NB4 (cell line): ENCODE results near the gene NEO1.

Experiments
- DNase-seq: peaks from one replicate; pipeline ENCODE4 v3.0.0; 2010; ENCODE audit warnings: low read depth
- H3K4me3 ChIP-seq: one replicate; pipeline ENCODE4 v1.5.1; 2011; ENCODE audit warnings: mild to moderate bottlenecking, low read depth, low read length, moderate library complexity
- MYC ChIP-seq: IDR thresholded peaks from 2 replicates; pipeline ENCODE4 v1.6.1; 2011; ENCODE audit warnings: low read depth, low read length
- POLR2A ChIP-seq: IDR thresholded peaks from 2 replicates; pipeline ENCODE4 v1.6.1; 2011; ENCODE audit warnings: mild to moderate bottlenecking; ENCODE audit not compliant: insufficient read length; ENCODE audit errors: extremely low read depth
- TF ChIP-seq, protein P1 (sequence below): IDR thresholded peaks from 2 replicates; pipeline ENCODE4 v1.6.1; 2011; ENCODE audit warnings: low read depth, low read length
- TF ChIP-seq, protein P2 (sequence below): IDR thresholded peaks from one replicate; pipeline ENCODE4 v1.5.1; 2012; ENCODE audit warnings: low read depth, low read length

The NEO1 gene

DNA sequence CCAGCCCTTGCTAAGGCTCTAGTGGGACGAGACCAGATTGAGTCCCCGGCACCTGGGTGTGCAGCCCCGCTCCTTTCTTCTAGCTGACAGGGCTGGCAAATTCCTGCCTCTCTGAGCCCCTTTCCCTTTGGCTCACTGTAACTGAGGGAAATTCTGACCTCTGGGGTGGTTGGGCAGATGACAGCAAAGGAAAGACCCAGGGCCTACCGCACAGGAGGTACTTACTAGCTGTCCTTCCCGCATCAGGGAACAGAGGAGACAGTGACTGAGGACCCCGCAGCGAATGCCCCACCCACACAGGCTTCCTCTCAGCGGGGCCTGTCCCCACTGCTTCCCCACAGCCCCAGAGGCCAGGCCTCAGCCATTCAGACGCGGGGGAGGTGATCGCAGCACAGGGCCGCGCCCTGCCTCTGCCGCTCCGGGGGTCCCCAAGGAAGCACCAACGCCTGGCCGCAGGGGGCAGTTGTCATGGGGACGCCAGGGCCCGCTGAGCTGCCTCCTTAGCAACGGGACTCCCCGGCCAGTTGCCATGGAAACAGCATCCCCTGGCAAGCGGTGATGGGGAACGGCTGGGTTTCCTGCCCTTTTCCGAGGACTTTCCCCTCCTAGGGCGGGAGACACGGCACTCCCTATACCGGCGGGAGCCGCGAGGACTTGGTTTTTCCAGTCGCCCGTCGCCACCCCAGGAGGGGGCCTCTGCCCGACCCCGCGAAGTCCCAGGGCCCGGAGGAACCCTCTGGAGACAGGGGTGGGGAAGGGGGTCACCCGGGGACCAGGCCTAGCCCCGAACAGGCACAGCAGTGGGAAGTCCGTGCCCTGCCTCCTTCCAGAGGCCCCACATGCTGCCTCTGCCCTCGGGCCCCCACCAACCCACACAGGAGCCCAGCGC, 266.4 kb downstream of the NEO1 start:
- DNase-seq, result peak; percentile 66

DNA sequence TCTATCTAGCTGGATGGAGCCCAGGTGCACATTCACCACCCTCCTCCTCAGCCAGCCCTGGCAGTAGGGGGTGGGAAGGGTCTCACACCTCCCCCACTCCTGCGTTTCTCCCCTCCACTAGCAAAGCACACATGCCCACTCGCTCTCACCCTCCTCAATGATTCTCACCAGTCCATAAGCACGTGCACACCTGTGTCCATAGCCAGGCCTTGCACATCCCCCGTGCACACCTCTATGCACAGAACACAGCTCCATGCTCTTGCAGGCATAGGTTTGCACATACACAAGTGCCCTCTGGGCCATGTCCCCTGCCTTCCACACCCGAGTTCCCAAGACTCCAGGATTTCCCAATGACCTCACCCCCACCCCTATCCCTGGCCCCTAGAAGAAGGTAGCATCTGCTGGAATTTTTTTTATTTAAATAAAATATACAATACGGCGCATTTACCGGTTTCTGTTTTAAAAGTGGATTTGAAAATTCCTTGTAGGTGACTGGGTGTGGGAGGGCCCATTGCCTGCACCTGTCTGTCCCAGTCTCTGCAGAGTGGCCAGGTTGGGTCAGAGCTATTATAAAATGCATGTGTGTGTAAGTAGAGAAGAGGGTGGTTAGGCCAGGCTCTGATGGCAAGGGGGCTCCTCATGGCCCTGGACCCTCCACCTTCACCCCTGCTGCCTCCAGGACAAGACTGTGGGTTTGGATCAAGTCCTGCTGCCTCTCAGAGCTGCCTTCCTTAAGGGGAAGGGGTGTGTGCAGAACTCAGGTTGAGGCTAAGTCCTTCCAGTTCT, 267.4 kb downstream of the NEO1 start:
- DNase-seq, result no peak
- H3K4me3 ChIP-seq, result no peak overlapping the region
- no peak for TF ChIP-seq MYC
- TF ChIP-seq POLR2A, result no peak
- TF ChIP-seq, protein P1, sequence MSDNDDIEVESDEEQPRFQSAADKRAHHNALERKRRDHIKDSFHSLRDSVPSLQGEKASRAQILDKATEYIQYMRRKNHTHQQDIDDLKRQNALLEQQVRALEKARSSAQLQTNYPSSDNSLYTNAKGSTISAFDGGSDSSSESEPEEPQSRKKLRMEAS, result no peak

More for the DNA sequence above, 266.4 kb downstream of the NEO1 start:
- TF ChIP-seq, protein P1, result no peak
- TF ChIP-seq, protein P2, sequence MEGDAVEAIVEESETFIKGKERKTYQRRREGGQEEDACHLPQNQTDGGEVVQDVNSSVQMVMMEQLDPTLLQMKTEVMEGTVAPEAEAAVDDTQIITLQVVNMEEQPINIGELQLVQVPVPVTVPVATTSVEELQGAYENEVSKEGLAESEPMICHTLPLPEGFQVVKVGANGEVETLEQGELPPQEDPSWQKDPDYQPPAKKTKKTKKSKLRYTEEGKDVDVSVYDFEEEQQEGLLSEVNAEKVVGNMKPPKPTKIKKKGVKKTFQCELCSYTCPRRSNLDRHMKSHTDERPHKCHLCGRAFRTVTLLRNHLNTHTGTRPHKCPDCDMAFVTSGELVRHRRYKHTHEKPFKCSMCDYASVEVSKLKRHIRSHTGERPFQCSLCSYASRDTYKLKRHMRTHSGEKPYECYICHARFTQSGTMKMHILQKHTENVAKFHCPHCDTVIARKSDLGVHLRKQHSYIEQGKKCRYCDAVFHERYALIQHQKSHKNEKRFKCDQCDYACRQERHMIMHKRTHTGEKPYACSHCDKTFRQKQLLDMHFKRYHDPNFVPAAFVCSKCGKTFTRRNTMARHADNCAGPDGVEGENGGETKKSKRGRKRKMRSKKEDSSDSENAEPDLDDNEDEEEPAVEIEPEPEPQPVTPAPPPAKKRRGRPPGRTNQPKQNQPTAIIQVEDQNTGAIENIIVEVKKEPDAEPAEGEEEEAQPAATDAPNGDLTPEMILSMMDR, result no peak
- TF ChIP-seq MYC (no peak), POLR2A (no peak)
- no peak overlapping the region for H3K4me3 ChIP-seq

DNA sequence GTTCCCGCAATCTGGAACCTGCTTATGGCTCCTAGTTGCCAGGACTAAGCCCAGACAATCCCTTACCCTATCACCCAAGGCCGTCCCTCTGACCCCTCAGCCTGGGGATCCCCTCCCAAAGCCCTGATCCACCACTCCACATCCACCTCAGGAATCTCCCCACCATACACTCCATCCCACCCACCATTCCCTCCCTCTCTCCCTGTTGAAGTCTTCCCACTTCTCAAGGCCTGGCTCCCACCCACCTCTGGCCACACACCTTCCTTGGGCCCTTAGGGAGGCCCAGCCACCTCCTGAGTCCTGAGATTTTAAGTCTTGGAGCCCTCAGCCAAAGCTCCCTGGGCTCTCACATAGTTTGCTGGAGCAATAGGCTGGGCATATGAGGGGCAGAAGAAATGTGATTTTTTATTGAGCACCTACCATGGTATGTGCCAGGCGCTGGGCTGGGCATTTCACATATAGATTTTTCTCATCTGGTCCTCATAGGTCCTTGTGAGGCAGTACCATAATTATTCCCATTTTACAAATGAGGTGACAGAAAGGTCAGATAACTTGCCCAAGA, 268.4 kb downstream of the NEO1 start:
- no peak overlapping the region for H3K4me3 ChIP-seq
- TF ChIP-seq MYC (no peak), POLR2A (no peak)
- TF ChIP-seq, protein P1, result no peak
- TF ChIP-seq, protein P2, result no peak
- no peak for DNase-seq

DNA sequence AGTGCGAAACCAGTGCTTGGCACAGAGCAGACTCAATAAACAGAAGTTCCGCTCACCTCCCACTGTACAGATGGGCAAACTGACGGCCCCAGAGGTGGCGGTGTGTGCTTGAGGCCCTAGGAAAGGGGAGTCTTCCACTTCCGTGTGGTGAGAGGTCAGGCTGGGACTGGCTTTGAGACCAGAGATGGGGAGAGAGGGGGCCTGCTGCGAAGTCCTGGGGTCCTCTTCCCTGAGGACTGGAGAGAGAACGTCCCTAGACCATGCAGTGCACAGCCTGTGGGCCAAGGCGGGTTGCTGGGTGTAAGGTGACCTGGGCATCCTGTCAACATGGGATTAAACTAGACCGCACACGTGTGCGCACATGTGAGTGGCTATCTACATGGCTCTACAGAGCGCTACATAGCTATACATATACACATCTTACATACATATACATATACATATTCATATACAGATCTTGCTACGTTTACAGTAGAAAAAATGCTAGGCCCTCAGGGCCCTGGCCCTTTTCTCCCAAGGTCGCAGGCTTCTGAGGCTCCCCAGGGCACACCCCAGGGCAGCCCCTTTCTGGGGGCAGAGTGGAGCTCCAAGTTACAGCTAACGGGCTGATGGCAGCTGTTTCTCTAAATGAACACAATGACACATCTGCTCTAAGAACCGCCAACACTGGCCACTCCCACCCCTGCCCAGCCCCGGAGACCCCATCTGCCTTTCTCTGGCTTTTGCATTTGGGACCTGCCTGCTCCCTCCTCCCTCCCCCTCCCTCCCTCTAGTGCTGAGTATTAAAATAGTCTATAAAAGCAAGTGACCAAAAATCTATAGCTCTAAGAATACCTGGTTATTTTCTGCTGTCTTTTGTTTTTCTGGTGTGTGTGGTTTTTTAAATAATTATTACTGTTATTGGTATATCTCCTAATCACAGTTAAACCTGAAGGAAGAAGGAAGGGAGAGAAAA, 269.5 kb downstream of the NEO1 start:
- DNase-seq, result no peak
- H3K4me3 ChIP-seq, result no peak overlapping the region
- TF ChIP-seq MYC (no peak), POLR2A (no peak)
- TF ChIP-seq, protein P1, result no peak
- TF ChIP-seq, protein P2, result no peak

DNA sequence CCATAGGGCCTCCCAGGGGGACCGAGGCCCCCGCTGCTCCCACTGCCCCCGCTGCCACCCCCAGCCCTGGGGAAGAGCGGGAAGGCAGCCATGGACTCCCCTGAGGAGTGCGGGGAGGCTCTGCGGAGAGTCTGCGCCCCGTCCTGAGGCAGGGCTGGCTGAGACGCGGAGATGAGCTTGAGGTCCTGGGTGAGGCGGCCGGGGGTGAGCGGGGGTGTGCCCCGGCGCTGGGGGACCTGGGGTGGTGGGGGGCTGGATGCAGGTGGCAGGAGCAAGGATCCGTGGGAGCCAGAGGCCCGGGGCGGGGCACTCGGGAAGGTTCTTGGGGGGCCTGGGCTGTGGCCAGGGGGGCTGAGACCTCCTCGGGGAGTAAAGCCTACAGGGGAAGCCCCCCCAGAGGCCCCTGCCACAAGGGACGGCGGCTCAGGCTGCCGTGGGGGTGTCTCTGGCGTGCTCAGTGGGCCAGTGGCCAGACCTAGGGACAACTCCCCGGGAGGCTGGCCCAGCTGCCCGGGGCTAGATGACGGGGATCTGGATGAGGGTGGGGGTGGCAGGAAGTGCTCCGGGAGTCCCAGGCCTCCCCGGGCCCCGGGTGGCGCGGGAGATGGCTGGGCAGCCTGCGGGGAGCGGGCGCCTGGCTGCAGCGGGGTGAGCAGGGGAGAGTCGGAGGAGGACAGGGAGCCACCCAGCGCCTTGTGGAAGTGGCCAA, 270.6 kb downstream of the NEO1 start:
- no peak overlapping the region for H3K4me3 ChIP-seq
- no peak for DNase-seq
- TF ChIP-seq, protein P2, result no peak
- no peak for TF ChIP-seq MYC
- no peak for TF ChIP-seq POLR2A
- TF ChIP-seq, protein P1, result no peak
